ENCODE data around the gene SOX4. TPM values are rescaled to one million over a fixed set of nuclear protein-coding genes. Genes with fewer than 3 reads are reported as not detected.

The SOX4 gene
- total and polyA plus RNA-seq, 2 experiments from 2014 or later = 164 to 235 TPM

DNA sequence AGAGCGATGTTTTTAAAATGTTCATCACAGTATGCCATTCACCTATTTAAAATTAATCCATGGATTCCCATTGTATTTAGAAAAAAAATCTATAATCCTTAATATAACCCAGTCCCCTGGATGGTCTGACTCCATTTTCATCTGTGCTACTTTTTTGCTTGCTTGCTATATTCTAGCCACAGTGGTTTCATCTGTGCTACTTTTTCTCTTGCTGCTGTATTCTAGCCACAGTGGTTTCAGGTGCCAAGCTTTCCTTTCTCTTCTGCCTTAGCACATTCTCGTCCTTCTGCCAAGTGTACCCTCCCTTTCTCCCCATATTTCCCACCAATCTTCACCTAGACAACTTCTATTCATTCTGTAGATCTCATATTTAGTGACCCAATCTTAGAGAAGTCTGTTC is 33.3 kb upstream of the SOX4 start:
- TF ChIP-seq STAT1 (IDR thresholded peaks at IDR 0.05; ENCODE audit: unreplicated experiment) (no peak), CREB1 (CRISPR knock-in tag; IDR thresholded peaks at IDR 0.05; ENCODE audit: low read depth) (no peak), EZH2 (IDR thresholded peaks at IDR 0.05; ENCODE audit: low read depth, unreplicated experiment) (no peak), ZNF462 (CRISPR knock-in tag; IDR thresholded peaks at IDR 0.05) (no peak), JUNB (IDR thresholded peaks at IDR 0.05; ENCODE audit: unreplicated experiment) (no peak)
- TF ChIP-seq, protein P1, sequence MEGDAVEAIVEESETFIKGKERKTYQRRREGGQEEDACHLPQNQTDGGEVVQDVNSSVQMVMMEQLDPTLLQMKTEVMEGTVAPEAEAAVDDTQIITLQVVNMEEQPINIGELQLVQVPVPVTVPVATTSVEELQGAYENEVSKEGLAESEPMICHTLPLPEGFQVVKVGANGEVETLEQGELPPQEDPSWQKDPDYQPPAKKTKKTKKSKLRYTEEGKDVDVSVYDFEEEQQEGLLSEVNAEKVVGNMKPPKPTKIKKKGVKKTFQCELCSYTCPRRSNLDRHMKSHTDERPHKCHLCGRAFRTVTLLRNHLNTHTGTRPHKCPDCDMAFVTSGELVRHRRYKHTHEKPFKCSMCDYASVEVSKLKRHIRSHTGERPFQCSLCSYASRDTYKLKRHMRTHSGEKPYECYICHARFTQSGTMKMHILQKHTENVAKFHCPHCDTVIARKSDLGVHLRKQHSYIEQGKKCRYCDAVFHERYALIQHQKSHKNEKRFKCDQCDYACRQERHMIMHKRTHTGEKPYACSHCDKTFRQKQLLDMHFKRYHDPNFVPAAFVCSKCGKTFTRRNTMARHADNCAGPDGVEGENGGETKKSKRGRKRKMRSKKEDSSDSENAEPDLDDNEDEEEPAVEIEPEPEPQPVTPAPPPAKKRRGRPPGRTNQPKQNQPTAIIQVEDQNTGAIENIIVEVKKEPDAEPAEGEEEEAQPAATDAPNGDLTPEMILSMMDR (conservative IDR thresholded peaks at IDR 0.05; ENCODE audit: low read depth in 2 of 2) = no peak
- TF ChIP-seq, protein P2, sequence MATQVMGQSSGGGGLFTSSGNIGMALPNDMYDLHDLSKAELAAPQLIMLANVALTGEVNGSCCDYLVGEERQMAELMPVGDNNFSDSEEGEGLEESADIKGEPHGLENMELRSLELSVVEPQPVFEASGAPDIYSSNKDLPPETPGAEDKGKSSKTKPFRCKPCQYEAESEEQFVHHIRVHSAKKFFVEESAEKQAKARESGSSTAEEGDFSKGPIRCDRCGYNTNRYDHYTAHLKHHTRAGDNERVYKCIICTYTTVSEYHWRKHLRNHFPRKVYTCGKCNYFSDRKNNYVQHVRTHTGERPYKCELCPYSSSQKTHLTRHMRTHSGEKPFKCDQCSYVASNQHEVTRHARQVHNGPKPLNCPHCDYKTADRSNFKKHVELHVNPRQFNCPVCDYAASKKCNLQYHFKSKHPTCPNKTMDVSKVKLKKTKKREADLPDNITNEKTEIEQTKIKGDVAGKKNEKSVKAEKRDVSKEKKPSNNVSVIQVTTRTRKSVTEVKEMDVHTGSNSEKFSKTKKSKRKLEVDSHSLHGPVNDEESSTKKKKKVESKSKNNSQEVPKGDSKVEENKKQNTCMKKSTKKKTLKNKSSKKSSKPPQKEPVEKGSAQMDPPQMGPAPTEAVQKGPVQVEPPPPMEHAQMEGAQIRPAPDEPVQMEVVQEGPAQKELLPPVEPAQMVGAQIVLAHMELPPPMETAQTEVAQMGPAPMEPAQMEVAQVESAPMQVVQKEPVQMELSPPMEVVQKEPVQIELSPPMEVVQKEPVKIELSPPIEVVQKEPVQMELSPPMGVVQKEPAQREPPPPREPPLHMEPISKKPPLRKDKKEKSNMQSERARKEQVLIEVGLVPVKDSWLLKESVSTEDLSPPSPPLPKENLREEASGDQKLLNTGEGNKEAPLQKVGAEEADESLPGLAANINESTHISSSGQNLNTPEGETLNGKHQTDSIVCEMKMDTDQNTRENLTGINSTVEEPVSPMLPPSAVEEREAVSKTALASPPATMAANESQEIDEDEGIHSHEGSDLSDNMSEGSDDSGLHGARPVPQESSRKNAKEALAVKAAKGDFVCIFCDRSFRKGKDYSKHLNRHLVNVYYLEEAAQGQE (IDR thresholded peaks at IDR 0.05; ENCODE audit: unreplicated experiment) = no peak
- TF ChIP-seq, protein P3, sequence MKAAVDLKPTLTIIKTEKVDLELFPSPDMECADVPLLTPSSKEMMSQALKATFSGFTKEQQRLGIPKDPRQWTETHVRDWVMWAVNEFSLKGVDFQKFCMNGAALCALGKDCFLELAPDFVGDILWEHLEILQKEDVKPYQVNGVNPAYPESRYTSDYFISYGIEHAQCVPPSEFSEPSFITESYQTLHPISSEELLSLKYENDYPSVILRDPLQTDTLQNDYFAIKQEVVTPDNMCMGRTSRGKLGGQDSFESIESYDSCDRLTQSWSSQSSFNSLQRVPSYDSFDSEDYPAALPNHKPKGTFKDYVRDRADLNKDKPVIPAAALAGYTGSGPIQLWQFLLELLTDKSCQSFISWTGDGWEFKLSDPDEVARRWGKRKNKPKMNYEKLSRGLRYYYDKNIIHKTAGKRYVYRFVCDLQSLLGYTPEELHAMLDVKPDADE (IDR thresholded peaks at IDR 0.05) = no peak
- Histone ChIP-seq H3K4me3 (no peak overlapping the region), H3K79me2 (replicated peaks; ENCODE audit: insufficient read depth) (no peaks in the 10 kb centered on the region), H2AFZ (no peak overlapping the region), H3K9me2 (ENCODE audit: insufficient read depth) (0 out of 2 replicates have a peak, but pooled peaks cover 8% of the 10 kb centered on the region), H3K36me3 (ENCODE audit: insufficient read depth) (no peaks in the 10 kb centered on the region), H3K27ac (ENCODE audit: low read depth) (no peak overlapping the region), H3K27me3 (ENCODE audit: insufficient read depth) (no peaks in the 10 kb centered on the region), H3F3A (replicated peaks; ENCODE audit: low read depth) (no peaks in the 10 kb centered on the region), H3K4me1 (ENCODE audit: insufficient read depth) (no peaks in the 10 kb centered on the region), H3K4me2 (no peak overlapping the region), H4K20me1 (replicated peaks; ENCODE audit: insufficient read depth) (no peaks in the 10 kb centered on the region)
- Mint-ChIP-seq H3K27me3 (ENCODE audit: insufficient read depth, low read depth, poor library complexity) (no peaks in the 10 kb centered on the region), H3K36me3 (ENCODE audit: low read depth) (no peaks in the 10 kb centered on the region; the same call in 2 of the 3 replicates), H3K27ac (no peak overlapping the region), H3K4me1 (no peaks in the 10 kb centered on the region), H3K4me3 (no peak overlapping the region), H3K9me3 (no peaks in the 10 kb centered on the region; the same call in 2 of the 3 replicates)
- ATAC-seq (no peak), DNase-seq (ENCODE audit: low spot score) (no peak)

Data from GM23338 (cell line).